Small intestine (tissue), 7 donors: ENCODE measurements around the gene UTP25. TPM values are rescaled to one million over a fixed set of nuclear protein-coding genes. Genes with fewer than 3 reads are reported as not detected.

ENCODE experiments used
- DNase-seq, 2 donors: peaks; one replicate each; pipeline versions ENCODE4 v3.0.0 to v3.0.0-alpha.2; 2013
- FAIRE-seq: peaks from 2 replicates; lab custom pipeline; 2012; peaks lifted over from hg19 to GRCh38; lab: Jason Lieb, UNC
- H3K27ac ChIP-seq, 3 donors: one replicate each; pipeline ENCODE4 v1.5.1; 2013; ENCODE audit warnings: low read length in 2 of 3, mild to moderate bottlenecking in 2 of 3, control low read depth in 1 of 3, inconsistent platforms in 1 of 3, low read depth in 1 of 3, moderate library complexity in 1 of 3
- H3K27me3 ChIP-seq, 3 donors: one replicate each; pipeline ENCODE4 v1.6.1; 2013; ENCODE audit warnings: low read length in 3 of 3, inconsistent platforms in 1 of 3; ENCODE audit not compliant: control insufficient read depth in 3 of 3, insufficient read depth in 3 of 3
- H3K36me3 ChIP-seq, 3 donors: one replicate each; pipeline ENCODE4 v1.6.1; 2013; ENCODE audit warnings: low read length in 3 of 3, inconsistent platforms in 1 of 3, low read depth in 1 of 3, mild to moderate bottlenecking in 1 of 3, moderate library complexity in 1 of 3; ENCODE audit not compliant: control insufficient read depth in 3 of 3, insufficient read depth in 2 of 3
- H3K4me1 ChIP-seq, 3 donors: one replicate each; pipeline ENCODE4 v1.6.1; 2013; ENCODE audit warnings: low read length in 2 of 3, inconsistent platforms in 1 of 3, low read depth in 1 of 3, mild to moderate bottlenecking in 1 of 3, moderate library complexity in 1 of 3; ENCODE audit not compliant: control insufficient read depth in 3 of 3, insufficient read depth in 2 of 3
- H3K4me3 ChIP-seq, 3 donors: one replicate each; pipeline ENCODE4 v1.5.1; 2013; ENCODE audit warnings: low read length in 3 of 3, control low read depth in 1 of 3, inconsistent platforms in 1 of 3, low read depth in 1 of 3, mild to moderate bottlenecking in 1 of 3, moderate library complexity in 1 of 3
- H3K9me3 ChIP-seq, 2 donors: one replicate each; pipeline ENCODE4 v1.6.1; 2013; ENCODE audit warnings: low read depth in 1 of 2, low read length in 1 of 2; ENCODE audit not compliant: control insufficient read depth in 2 of 2, insufficient read depth in 1 of 2
- WGBS, 3 donors: extraction: QIAGEN DNeasy Blood & Tissue Kit; methylation state at CpG; one replicate each; pipeline ENCODE4 v1.1.7; 2013; 5-methylcytosine and 5-hydroxymethylcytosine counted together
- polyA plus RNA-seq, 4 donors: library from polyadenylated mRNA; stranded (reverse) in 3 of 4; unstranded in 1 of 4; fragments of 200-250 nt in 3 of 4; fragments of 120-200 nt in 1 of 4; gene quantifications; one replicate each; pipeline versions ENCODE4 v1.2.1 to v1.2.3, GENCODE V29; 2013
- donor health status: healthy with polysubstance abuse.
- donor health status: control.
- donor health status: control.
- donor health status: Bipolar disorder and iron deficiency.
- donor health status: healthy.

The UTP25 gene
- polyA plus RNA-seq, 4 donors = 0.89 to 9.8 (median 2.2) TPM

DNA sequence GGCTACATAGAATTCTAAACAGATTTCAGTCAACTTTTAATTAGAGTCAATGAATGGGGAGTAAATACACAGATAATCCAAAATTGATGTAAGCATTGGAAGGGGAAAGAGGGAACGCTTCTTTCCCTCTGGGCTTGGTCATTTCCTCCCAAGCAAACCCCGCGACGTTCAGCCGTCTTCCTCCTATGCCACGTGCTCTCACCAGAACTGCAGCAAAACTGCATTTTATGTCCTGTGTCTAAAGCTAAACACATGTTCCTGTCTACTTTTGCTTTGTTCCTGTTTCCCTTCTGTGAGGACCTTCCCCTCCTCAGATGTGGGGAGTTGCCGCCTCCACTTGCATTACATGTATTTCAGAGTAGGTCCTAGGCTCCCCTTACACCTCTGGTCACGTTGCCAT is 27.2 kb downstream of the UTP25 start:
- Histone ChIP-seq H3K4me1 (no peaks in the 10 kb centered on the region), H3K27me3 (no peaks in the 10 kb centered on the region), H3K36me3 (peaks cover 2 to 19% (median 4%) of the 10 kb centered on the region in 3 donors), H3K4me3 (no peak overlapping the region), H3K9me3 (no peaks in the 10 kb centered on the region), H3K27ac (no peak overlapping the region)
- no peak for DNase-seq
- no peak for FAIRE-seq
- WGBS, 3 donors = 79 to 90% (median 88%) methylated on average over 8 of the region's 8 CpGs

DNA sequence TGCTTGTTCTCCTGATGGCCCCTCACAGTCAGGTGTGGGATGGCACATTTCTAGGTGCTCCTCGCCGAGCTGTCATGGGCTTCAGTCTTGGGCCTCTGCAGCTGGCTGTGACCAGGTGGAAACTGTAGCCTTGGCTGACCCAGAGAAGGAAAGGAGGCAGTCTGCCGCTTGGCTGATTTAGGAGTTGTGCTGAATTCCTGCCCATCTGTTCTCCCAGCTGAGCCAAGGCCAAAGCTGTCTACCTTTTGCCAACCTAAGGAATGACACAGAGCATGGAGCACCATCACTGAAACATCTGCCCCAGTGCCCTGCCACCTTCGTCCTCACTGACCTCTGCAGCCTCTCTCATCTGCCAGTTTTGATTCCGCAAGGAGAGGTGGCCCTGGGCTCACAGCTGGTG is 27.9 kb downstream of the UTP25 start:
- H3K4me3 ChIP-seq = no peak overlapping the region
- WGBS, 3 donors = 82 to 92% (median 90%) methylated on average over 5 of the region's 5 CpGs
- FAIRE-seq (no peak), DNase-seq (no peak)
- no peaks in the 10 kb centered on the region for H3K4me1 ChIP-seq
- H3K9me3 ChIP-seq = no peaks in the 10 kb centered on the region
- H3K27ac ChIP-seq = no peak overlapping the region
- H3K27me3 ChIP-seq = no peaks in the 10 kb centered on the region
- H3K36me3 ChIP-seq = peaks cover 2 to 19% (median 4%) of the 10 kb centered on the region in 3 donors

DNA sequence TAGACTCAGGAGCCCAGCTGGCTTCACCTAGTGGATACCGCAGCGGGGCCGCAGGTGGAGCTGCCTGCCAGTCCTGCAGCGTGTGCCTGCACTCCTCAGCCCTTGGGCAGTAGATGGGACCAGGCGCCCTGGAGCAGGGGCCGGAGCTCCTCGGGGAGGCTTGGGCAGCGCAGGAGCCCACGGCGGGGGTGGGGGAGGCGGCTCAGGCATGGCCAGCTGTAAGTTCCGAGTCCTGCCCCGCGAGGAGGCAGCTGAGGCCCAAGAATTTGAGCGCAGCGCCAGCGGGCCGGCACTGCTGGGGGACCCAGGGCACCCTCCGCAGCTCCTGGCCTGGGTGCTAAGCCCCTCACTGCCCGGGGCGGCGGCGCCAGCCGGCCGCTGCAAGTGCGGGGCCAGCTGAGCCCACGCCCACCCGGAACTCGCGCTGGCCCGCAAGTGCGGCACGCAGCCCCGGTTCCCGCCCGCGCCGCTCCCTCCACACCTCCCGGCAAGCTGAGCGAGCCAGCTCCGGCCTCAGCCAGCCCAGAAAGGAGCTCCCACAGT is 30.9 kb downstream of the UTP25 start:
- Histone ChIP-seq H3K4me1 (no peaks in the 10 kb centered on the region), H3K27ac (no peak overlapping the region), H3K4me3 (no peak overlapping the region), H3K36me3 (peaks cover 0 to 13% (median 2%) of the 10 kb centered on the region in 3 donors), H3K9me3 (no peaks in the 10 kb centered on the region), H3K27me3 (peaks cover 0 to 12% (median 4%) of the 10 kb centered on the region in 3 donors)
- FAIRE-seq = no peak
- no peak for DNase-seq
- WGBS, 3 donors = 95 to 96% (median 96%) methylated on average over 31 to 41 of the region's 41 CpGs

DNA sequence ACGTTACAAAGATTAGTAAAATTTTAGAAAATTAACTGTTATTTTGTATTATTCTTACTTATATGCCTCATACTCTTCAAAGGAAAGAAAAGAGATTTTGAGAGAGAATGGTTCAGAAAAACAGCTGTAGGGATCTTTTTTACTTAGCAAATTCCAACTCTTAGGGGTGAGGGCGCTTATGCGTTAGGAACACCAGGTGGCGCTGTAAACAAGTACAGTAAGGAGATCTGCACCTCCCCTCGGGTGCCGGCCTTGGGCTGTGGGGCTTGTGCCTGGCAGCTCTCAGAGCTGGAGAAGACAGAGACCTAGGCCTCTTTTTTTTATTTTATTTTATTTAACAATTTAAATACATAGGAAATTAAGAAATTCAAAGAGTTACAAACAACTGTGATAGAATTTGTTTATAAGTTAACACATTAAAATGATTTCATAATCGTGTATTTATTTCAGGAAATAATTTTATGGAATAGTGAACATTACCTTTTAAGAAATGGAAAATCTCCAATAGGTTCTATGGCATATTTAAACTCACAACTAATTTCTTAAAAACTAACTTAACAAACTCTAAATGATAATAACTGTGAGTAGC is 32.6 kb downstream of the UTP25 start:
- H3K27me3 ChIP-seq = peaks cover 0 to 12% (median 4%) of the 10 kb centered on the region in 3 donors
- FAIRE-seq = no peak
- no peaks in the 10 kb centered on the region for H3K9me3 ChIP-seq
- no peak overlapping the region for H3K27ac ChIP-seq
- peak; percentile 71 to 81 for DNase-seq
- peaks cover 0 to 4% (median 0%) of the 10 kb centered on the region in 3 donors for H3K36me3 ChIP-seq
- 14 to 15% (median 14%) methylated on average over 7 of the region's 7 CpGs for WGBS, 3 donors
- H3K4me1 ChIP-seq = no peaks in the 10 kb centered on the region
- H3K4me3 ChIP-seq = no peak overlapping the region

DNA sequence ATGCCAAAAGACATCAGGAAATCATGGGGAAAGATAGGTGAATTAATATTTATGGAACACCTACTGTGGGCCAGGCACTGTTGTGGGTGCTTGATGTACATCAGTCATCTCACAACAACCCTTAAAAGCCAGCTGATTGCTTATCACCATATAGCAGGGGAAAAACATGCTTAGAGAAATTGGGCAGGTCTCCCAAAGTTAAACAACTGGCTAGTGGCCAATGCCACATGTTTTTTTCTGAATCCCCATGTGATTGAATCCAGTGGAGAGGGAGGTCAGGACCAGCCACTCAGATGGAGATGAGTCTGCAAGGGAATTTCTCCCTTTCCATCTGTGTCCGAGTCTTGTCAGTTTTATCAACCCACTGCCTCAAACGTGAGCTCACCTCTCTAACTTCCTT is 33.5 kb downstream of the UTP25 start:
- H3K27me3 ChIP-seq = peaks cover 0 to 12% (median 5%) of the 10 kb centered on the region in 3 donors
- 52 to 59% (median 56%) methylated on average over 2 of the region's 2 CpGs for WGBS, 3 donors
- no peak for FAIRE-seq
- H3K9me3 ChIP-seq = peaks cover 0 to 4% of the 10 kb centered on the region in 2 donors
- H3K4me1 ChIP-seq = no peaks in the 10 kb centered on the region
- no peak overlapping the region for H3K4me3 ChIP-seq
- H3K36me3 ChIP-seq = no peaks in the 10 kb centered on the region
- no peak for DNase-seq
- no peak overlapping the region for H3K27ac ChIP-seq

DNA sequence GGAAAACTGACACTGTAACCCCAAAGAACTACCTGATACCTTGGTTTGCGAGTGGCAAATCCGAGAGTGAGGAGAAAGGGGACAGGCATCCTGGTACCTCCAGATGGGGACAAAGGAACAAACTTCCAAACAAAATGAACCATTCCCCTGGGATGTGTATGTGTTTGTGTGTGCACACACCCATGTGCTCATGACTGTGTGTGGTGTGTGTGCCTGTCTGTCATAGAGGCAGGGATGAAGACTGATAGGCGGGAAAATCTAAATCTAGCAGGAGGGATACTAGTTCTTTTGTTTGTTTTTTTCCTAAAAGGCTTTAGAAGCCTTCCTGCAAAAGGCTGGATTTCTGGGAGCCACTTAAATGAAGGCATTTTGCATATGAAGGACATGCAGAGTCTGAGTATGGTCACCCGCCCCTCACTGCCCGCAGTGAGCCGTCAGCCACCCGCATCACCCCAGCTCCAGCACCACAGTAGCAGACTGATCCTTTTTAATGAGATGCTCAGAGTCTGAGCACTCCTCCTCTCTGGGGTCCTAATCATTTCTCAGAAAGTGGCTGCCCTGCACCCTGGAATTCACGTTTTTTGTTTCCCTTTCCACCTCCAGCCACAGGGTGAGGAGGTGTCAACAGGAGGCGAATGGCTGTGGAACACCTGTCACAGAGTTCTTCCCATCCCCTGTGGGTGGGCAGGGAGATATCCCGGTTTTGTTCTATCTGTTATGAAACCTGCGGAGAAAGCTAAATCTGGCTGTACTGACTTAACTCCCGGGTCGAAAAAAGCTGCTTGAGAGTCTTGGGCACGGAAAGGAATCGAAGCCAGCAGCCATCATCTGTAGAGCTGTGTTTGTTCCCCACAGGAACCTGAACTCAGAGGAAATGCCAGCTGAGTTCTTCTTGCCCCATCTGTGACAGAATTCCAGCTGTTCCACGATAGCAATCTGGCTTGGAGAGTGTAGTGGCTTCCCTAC is 34.9 kb downstream of the UTP25 start:
- Histone ChIP-seq H3K27ac (no peak overlapping the region), H3K36me3 (no peaks in the 10 kb centered on the region), H3K4me1 (no peaks in the 10 kb centered on the region), H3K27me3 (peaks cover 0 to 12% (median 6%) of the 10 kb centered on the region in 3 donors), H3K4me3 (no peak overlapping the region), H3K9me3 (peaks cover 0 to 16% of the 10 kb centered on the region in 2 donors)
- WGBS, 3 donors = 61 to 73% (median 73%) methylated on average over 16 of the region's 16 CpGs
- FAIRE-seq (no peak), DNase-seq (no peak)

DNA sequence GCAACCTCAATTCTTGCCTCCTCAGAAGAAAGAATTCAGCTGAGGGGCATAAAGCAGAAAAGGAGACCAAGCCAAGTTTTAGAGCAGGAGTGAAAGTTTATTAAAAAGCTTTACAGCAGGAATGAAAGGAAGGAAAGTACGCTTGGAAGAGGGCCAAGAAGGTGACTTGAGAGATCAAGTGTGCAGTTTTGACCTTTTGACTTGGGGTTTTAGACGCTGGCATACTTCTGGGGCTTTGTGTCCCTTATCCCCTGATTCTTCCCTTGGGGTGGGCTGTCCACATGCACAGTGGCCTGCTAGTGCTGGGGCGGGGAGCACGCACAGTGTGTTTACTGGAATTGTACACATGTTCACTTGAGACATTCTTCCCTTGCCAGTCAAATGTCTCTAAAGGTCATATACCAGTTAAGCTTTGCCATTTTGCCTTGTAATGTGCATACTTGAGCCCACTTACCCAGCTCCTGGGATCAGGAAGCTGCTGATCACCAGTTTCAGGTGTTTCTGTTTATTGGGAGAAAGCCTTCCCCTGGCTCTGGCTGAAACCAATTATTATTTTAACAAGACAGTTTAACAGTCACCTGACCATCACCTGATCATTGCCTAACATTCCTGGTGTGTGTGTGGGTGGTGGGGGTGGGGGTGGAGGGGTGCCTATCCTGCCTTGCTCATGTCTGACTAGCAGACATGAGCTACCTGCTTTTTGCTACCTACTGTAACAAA is 36.2 kb downstream of the UTP25 start:
- DNase-seq (peak in 1 of 2 donors; percentile 46), FAIRE-seq (no peak)
- Histone ChIP-seq H3K27me3 (peaks cover 0 to 12% (median 6%) of the 10 kb centered on the region in 3 donors), H3K27ac (no peak overlapping the region), H3K4me1 (no peaks in the 10 kb centered on the region), H3K9me3 (peaks cover 0 to 19% of the 10 kb centered on the region in 2 donors), H3K4me3 (no peak overlapping the region), H3K36me3 (no peaks in the 10 kb centered on the region)
- 36 to 52% (median 44%) methylated on average over 4 of the region's 4 CpGs for whole genome bisulfite sequencing, 3 donors

DNA sequence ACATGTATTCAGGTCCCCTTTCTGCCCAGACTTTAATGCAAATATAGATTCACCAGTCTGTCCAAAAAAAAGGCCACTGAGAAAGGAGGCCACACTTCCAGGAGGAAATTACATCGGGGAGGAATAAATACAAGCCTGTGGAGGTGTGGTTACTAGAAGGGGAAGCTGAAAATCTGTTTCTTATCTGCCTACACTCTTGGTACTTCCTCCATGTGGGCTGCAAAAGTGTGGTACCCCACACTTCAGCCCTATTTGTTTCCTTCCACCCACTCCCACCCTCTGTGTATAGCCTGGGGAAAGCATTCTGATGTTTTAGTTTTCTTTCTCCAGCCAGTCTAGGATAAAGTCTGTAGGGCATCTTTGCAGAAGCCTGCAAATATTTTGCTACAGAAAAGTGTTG is 38.4 kb downstream of the UTP25 start:
- peaks cover 0 to 12% (median 6%) of the 10 kb centered on the region in 3 donors for H3K27me3 ChIP-seq
- 58 to 77% (median 76%) methylated on average over 1 of the region's 1 CpG for WGBS, 3 donors
- H3K4me1 ChIP-seq = no peaks in the 10 kb centered on the region
- no peak overlapping the region for H3K27ac ChIP-seq
- H3K9me3 ChIP-seq = peaks cover 0 to 19% of the 10 kb centered on the region in 2 donors
- H3K4me3 ChIP-seq = no peak overlapping the region
- DNase-seq (no peak), FAIRE-seq (no peak)
- no peaks in the 10 kb centered on the region for H3K36me3 ChIP-seq
